K562 (cell line): ENCODE data around the gene KCNMB2.

Source experiments
- BRCA1 ChIP-seq, 2 experiments: fragments of 450-650 bp in 1 of 2; sonication (generic) in 1 of 2; formaldehyde crosslinking in 1 of 2; IDR thresholded peaks; 2 replicates each; pipeline versions ENCODE4 v1.5.0 to v1.6.1; 2017 to 2020; ENCODE audit warnings: mild to moderate bottlenecking in 1 of 2, missing genetic modification reagents in 1 of 2
- EZH2 ChIP-seq: IDR thresholded peaks from 2 replicates; pipeline ENCODE4 v1.6.1; 2012; ENCODE audit warnings: low read depth, mild to moderate bottlenecking, inconsistent platforms, low read length, borderline replicate concordance
- MLX ChIP-seq, 2 experiments: fragments of 450-650 bp in 1 of 2; sonication (generic) in 1 of 2; formaldehyde crosslinking; conservative IDR thresholded peaks; 2 replicates each; pipeline versions ENCODE4 v1.4.0 to v1.8.1; 2020 to 2022; ENCODE audit warnings: mild to moderate bottlenecking in 1 of 2, missing genetic modification reagents in 1 of 2
- TEAD2 ChIP-seq: fragments of 450-650 bp; IDR thresholded peaks from 2 replicates; pipeline ENCODE4 v1.6.1; 2016; ENCODE audit warnings: missing genetic modification characterization, control low read depth, missing compliant biosample characterization
- ZNF165 ChIP-seq: fragments of 250-450 bp; sonication (Bioruptor Pico); IDR thresholded peaks from 2 replicates; pipeline ENCODE4 v1.4.0; 2020; ENCODE audit warnings: borderline replicate concordance
- ZNF644 ChIP-seq: fragments of 200-800 bp; sonication (Bioruptor generic); IDR thresholded peaks from 2 replicates; pipeline ENCODE4 v1.6.1; 2016; ENCODE audit warnings: low read depth, missing genetic modification characterization, missing compliant biosample characterization

GRCh38 chr3:178676942-178677790 lies 140.9 kb downstream of the KCNMB2 start:
- TF ChIP-seq ZNF165 (CRISPR knock-in tag) (no peak), TEAD2 (tag) (no peak), BRCA1 (IDR thresholded peaks at IDR 0.05) (no peak), BRCA1 (CRISPR knock-in tag; IDR thresholded peaks at IDR 0.05) (no peak), ZNF644 (tag) (no peak), EZH2 (no peak), MLX (CRISPR knock-in tag; conservative IDR thresholded peaks at IDR 0.05) (no peak)
